Neural cell (in vitro differentiated cells): ENCODE results near the gene ITPR3. TPM values are rescaled to one million over a fixed set of nuclear protein-coding genes. Genes with fewer than 3 reads are reported as not detected.

Source experiments
- H2AFZ ChIP-seq: fragments of 200-600, 300-800 bp; sonication (generic), shearing (Covaris generic); 2 replicates; pipeline ENCODE4 v1.6.0; 2014; ENCODE audit warnings: low read depth, mild to moderate bottlenecking, antibody characterized with exemption, low read length, moderate library complexity
- H3F3A ChIP-seq: fragments of 200-600 bp; shearing (Covaris generic); 2 replicates; pipeline ENCODE4 v1.6.1; 2016; ENCODE audit warnings: mild to moderate bottlenecking, moderate library complexity, mixed read lengths, antibody characterized with exemption, low read length; ENCODE audit not compliant: insufficient read depth, poor library complexity, severe bottlenecking
- H3K27ac ChIP-seq: fragments of 200-600, 300-800 bp; sonication (generic), shearing (Covaris generic); 2 replicates; pipeline ENCODE4 v1.5.1; 2014; ENCODE audit warnings: mild to moderate bottlenecking, low read length, moderate library complexity
- H3K27me3 ChIP-seq: fragments of 300-800, 200-600 bp; sonication (generic), shearing (Covaris generic); 2 replicates; pipeline ENCODE4 v1.6.0; 2014; ENCODE audit warnings: mild to moderate bottlenecking, low read depth, low read length, moderate library complexity; ENCODE audit not compliant: insufficient read depth
- H3K36me3 ChIP-seq: fragments of 300-800, 200-600 bp; sonication (generic), shearing (Covaris generic); 2 replicates; pipeline ENCODE4 v1.5.1; 2014; ENCODE audit warnings: mild to moderate bottlenecking, antibody characterized with exemption, low read length, moderate library complexity; ENCODE audit not compliant: insufficient read depth
- H3K4me2 ChIP-seq: fragments of 300-800, 200-600 bp; sonication (generic), shearing (Covaris generic); 2 replicates; pipeline ENCODE4 v1.6.0; 2014; ENCODE audit warnings: mild to moderate bottlenecking, low read length
- H3K4me3 ChIP-seq: fragments of 300-800, 200-600 bp; sonication (generic), shearing (Covaris generic); 2 replicates; pipeline ENCODE4 v1.5.1; 2014; ENCODE audit warnings: mild to moderate bottlenecking, low read length, moderate library complexity
- H3K79me2 ChIP-seq: fragments of 200-600 bp; shearing (Covaris generic); replicated peaks from 2 replicates; pipeline ENCODE4 v1.6.0; 2014; ENCODE audit warnings: mild to moderate bottlenecking, low read length, moderate library complexity; ENCODE audit not compliant: insufficient read depth
- H3K9ac ChIP-seq: fragments of 300-800, 200-600 bp; sonication (generic), shearing (Covaris generic); 2 replicates; pipeline ENCODE4 v1.6.1; 2016; ENCODE audit warnings: mild to moderate bottlenecking, low read length, mixed read lengths
- H3K9me2 ChIP-seq: fragments of 200-600 bp; shearing (Covaris generic); 2 replicates; pipeline ENCODE4 v1.6.1; 2016; ENCODE audit warnings: mild to moderate bottlenecking, low read length, mixed read lengths; ENCODE audit not compliant: insufficient read depth
- H3K9me3 ChIP-seq: fragments of 200-600, 300-800 bp; sonication (generic), shearing (Covaris generic); 2 replicates; pipeline ENCODE4 v1.6.1; 2016; ENCODE audit warnings: mild to moderate bottlenecking, mixed run types, low read length, moderate library complexity, mixed read lengths
- H4K20me1 ChIP-seq: fragments of 200-600 bp; shearing (Covaris generic); 2 replicates; pipeline ENCODE4 v1.6.1; 2016; ENCODE audit warnings: mild to moderate bottlenecking, mixed run types; ENCODE audit not compliant: insufficient read depth
- EP300 ChIP-seq: fragments of 450-650 bp; conservative IDR thresholded peaks from 2 replicates; pipeline ENCODE4 v1.6.1; 2014; ENCODE audit warnings: antibody characterized with exemption, mild to moderate bottlenecking, moderate library complexity; ENCODE audit not compliant: poor library complexity, severe bottlenecking
- EZH2 ChIP-seq: fragments of 200-600, 300-800 bp; shearing (Covaris generic), sonication (generic); IDR thresholded peaks from 2 replicates; pipeline ENCODE4 v1.6.1; 2014; ENCODE audit warnings: antibody characterized with exemption, low read length, borderline replicate concordance, mild to moderate bottlenecking; ENCODE audit not compliant: insufficient read depth, poor library complexity, severe bottlenecking
- MXI1 ChIP-seq: fragments of 450-650 bp; conservative IDR thresholded peaks from 2 replicates; pipeline ENCODE4 v1.6.1; 2014; ENCODE audit warnings: antibody characterized with exemption, mild to moderate bottlenecking; ENCODE audit not compliant: poor library complexity, severe bottlenecking
- POLR2AphosphoS5 ChIP-seq: IDR thresholded peaks from 2 replicates; pipeline ENCODE4 v1.6.1; 2012
- RAD21 ChIP-seq: fragments of 450-650 bp; conservative IDR thresholded peaks from 2 replicates; pipeline ENCODE4 v1.6.1; 2014; ENCODE audit warnings: antibody characterized with exemption, mild to moderate bottlenecking, moderate library complexity
- SMC3 ChIP-seq: fragments of 450-650 bp; conservative IDR thresholded peaks from 2 replicates; pipeline ENCODE4 v1.6.1; 2014; ENCODE audit warnings: antibody characterized with exemption, mild to moderate bottlenecking, moderate library complexity; ENCODE audit not compliant: poor library complexity
- TAF1 ChIP-seq: IDR thresholded peaks from 2 replicates; pipeline ENCODE4 v1.6.1; 2012; ENCODE audit warnings: low read depth
- polyA plus RNA-seq: library from polyadenylated mRNA; depleted of rRNA; stranded (reverse); fragments of >200 nt; gene quantifications from 2 replicates; pipeline ENCODE4 v1.2.3, GENCODE V29; 2014
- TF ChIP-seq, protein P1 (sequence below): fragments of 450-650 bp; IDR thresholded peaks from 2 replicates; pipeline ENCODE4 v1.5.1; 2014; ENCODE audit warnings: antibody characterized with exemption, mild to moderate bottlenecking, moderate library complexity; ENCODE audit not compliant: poor library complexity, severe bottlenecking
- TF ChIP-seq, protein P2 (sequence below): IDR thresholded peaks from 2 replicates; pipeline ENCODE4 v1.6.1; 2012; ENCODE audit warnings: borderline replicate concordance

The ITPR3 gene
- polyA plus RNA-seq, 1 donor from 2014 or later = 0.11 TPM

GRCh38 chr6:33627876-33628275, 6.8 kb downstream of the ITPR3 start:
- Histone ChIP-seq H3K9me2 (no peaks in the 10 kb centered on the region), H2AFZ (no peak overlapping the region), H3K27me3 (peaks cover 18% of the 10 kb centered on the region), H3K36me3 (no peaks in the 10 kb centered on the region), H3K4me3 (no peak overlapping the region), H3K79me2 (no peaks in the 10 kb centered on the region), H3K9ac (no peak overlapping the region), H3K9me3 (no peaks in the 10 kb centered on the region), H3F3A (no peaks in the 10 kb centered on the region), H3K4me2 (no peak overlapping the region), H3K27ac (no peak overlapping the region), H4K20me1 (no peaks in the 10 kb centered on the region)
- TF ChIP-seq POLR2AphosphoS5 = no peak
- no peak for TF ChIP-seq RAD21
- no peak for TF ChIP-seq SMC3
- TF ChIP-seq, protein P1, sequence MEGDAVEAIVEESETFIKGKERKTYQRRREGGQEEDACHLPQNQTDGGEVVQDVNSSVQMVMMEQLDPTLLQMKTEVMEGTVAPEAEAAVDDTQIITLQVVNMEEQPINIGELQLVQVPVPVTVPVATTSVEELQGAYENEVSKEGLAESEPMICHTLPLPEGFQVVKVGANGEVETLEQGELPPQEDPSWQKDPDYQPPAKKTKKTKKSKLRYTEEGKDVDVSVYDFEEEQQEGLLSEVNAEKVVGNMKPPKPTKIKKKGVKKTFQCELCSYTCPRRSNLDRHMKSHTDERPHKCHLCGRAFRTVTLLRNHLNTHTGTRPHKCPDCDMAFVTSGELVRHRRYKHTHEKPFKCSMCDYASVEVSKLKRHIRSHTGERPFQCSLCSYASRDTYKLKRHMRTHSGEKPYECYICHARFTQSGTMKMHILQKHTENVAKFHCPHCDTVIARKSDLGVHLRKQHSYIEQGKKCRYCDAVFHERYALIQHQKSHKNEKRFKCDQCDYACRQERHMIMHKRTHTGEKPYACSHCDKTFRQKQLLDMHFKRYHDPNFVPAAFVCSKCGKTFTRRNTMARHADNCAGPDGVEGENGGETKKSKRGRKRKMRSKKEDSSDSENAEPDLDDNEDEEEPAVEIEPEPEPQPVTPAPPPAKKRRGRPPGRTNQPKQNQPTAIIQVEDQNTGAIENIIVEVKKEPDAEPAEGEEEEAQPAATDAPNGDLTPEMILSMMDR = no peak
- TF ChIP-seq, protein P2, sequence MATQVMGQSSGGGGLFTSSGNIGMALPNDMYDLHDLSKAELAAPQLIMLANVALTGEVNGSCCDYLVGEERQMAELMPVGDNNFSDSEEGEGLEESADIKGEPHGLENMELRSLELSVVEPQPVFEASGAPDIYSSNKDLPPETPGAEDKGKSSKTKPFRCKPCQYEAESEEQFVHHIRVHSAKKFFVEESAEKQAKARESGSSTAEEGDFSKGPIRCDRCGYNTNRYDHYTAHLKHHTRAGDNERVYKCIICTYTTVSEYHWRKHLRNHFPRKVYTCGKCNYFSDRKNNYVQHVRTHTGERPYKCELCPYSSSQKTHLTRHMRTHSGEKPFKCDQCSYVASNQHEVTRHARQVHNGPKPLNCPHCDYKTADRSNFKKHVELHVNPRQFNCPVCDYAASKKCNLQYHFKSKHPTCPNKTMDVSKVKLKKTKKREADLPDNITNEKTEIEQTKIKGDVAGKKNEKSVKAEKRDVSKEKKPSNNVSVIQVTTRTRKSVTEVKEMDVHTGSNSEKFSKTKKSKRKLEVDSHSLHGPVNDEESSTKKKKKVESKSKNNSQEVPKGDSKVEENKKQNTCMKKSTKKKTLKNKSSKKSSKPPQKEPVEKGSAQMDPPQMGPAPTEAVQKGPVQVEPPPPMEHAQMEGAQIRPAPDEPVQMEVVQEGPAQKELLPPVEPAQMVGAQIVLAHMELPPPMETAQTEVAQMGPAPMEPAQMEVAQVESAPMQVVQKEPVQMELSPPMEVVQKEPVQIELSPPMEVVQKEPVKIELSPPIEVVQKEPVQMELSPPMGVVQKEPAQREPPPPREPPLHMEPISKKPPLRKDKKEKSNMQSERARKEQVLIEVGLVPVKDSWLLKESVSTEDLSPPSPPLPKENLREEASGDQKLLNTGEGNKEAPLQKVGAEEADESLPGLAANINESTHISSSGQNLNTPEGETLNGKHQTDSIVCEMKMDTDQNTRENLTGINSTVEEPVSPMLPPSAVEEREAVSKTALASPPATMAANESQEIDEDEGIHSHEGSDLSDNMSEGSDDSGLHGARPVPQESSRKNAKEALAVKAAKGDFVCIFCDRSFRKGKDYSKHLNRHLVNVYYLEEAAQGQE = no peak
- TF ChIP-seq MXI1 = no peak
- TF ChIP-seq EP300 = no peak
- TF ChIP-seq EZH2 = no peak
- TF ChIP-seq TAF1 = no peak

- TF ChIP-seq, protein P1 = no peak
- TF ChIP-seq EZH2 (no peak), MXI1 (no peak)
- Histone ChIP-seq H3K79me2 (no peaks in the 10 kb centered on the region), H3K9me2 (no peaks in the 10 kb centered on the region), H3K27me3 (peaks cover 18% of the 10 kb centered on the region), H2AFZ (no peak overlapping the region), H3K9ac (no peak overlapping the region), H3F3A (no peaks in the 10 kb centered on the region), H3K4me3 (no peak overlapping the region), H3K4me2 (no peak overlapping the region), H3K36me3 (no peaks in the 10 kb centered on the region), H4K20me1 (no peaks in the 10 kb centered on the region), H3K9me3 (no peaks in the 10 kb centered on the region), H3K27ac (no peak overlapping the region)
These were observed 7.4 kb downstream of the ITPR3 start for GRCh38 chr6:33628401-33628964.
